H1 (cell line): ENCODE measurements around the gene FGR. TPM values are rescaled to one million over a fixed set of nuclear protein-coding genes. Genes with fewer than 3 reads are reported as not detected.

ENCODE experiments used
- CTCF ChIA-PET: fragments of 300-600 bp; sonication (Branson Sonifier 250); formaldehyde crosslinking; loops from one replicate; lab custom pipeline; 2021; ENCODE audit not compliant: partially characterized antibody; lab: Charles Lee
- POLR2A ChIA-PET: fragments of 300-600 bp; sonication (Branson Sonifier 250); formaldehyde crosslinking; loops from one replicate; lab custom pipeline; 2021; ENCODE audit warnings: inconsistent platforms; ENCODE audit not compliant: partially characterized antibody; lab: Charles Lee
- DNase-seq, 2 experiments: peaks; one replicate each; pipeline versions ENCODE4 v3.0.0 to v3.0.0-alpha.2; 2010 to 2022; ENCODE audit warnings: low spot score in 2 of 2, low read depth in 1 of 2, mixed read lengths in 1 of 2
- FAIRE-seq: peaks from 2 replicates; lab custom pipeline; 2011; peaks lifted over from hg19 to GRCh38; lab: Jason Lieb, UNC
- H2AFZ ChIP-seq: 2 replicates; pipeline ENCODE4 v1.8.1; 2012; ENCODE audit warnings: low read length, inconsistent platforms
- H2AK5ac ChIP-seq: 2 replicates; pipeline ENCODE4 v1.6.1; 2013; ENCODE audit warnings: low read depth, low read length
- H2BK120ac ChIP-seq: replicated peaks from 2 replicates; pipeline ENCODE3; 2013; ENCODE audit warnings: low read depth, low read length, inconsistent platforms
- H2BK12ac ChIP-seq: 2 replicates; pipeline ENCODE4 v1.6.1; 2013; ENCODE audit warnings: low read depth, low read length
- H2BK15ac ChIP-seq: 2 replicates; pipeline ENCODE4 v1.6.1; 2013; ENCODE audit warnings: low read length
- H2BK20ac ChIP-seq: 2 replicates; pipeline ENCODE4 v1.6.1; 2013; ENCODE audit warnings: low read length
- H2BK5ac ChIP-seq: 2 replicates; pipeline ENCODE4 v1.6.1; 2013; ENCODE audit warnings: low read depth, low read length
- H3K14ac ChIP-seq: 2 replicates; pipeline ENCODE4 v1.6.1; 2013; ENCODE audit warnings: inconsistent platforms; ENCODE audit not compliant: insufficient read length
- H3K18ac ChIP-seq: 2 replicates; pipeline ENCODE4 v1.6.1; 2013; ENCODE audit warnings: low read length; ENCODE audit errors: extremely low read depth
- H3K23ac ChIP-seq: 2 replicates; pipeline ENCODE4 v1.6.1; 2013; ENCODE audit warnings: inconsistent platforms; ENCODE audit not compliant: insufficient read length
- H3K23me2 ChIP-seq: 2 replicates; pipeline ENCODE4 v1.6.1; 2013; ENCODE audit warnings: low read depth, low read length
- H3K27ac ChIP-seq: 2 replicates; pipeline ENCODE4 v1.6.1; 2011; ENCODE audit warnings: low read depth, low read length, inconsistent platforms
- H3K27me3 ChIP-seq, 4 experiments: replicated peaks in 1 of 4; 1 replicate in 1 of 4; 2 replicates in 3 of 4; pipeline versions ENCODE4 v1.6.1 to v1.8.1; 2011 to 2013; ENCODE audit warnings: low read length in 3 of 4, mild to moderate bottlenecking in 3 of 4, inconsistent platforms in 2 of 4, mixed read lengths in 2 of 4, moderate library complexity in 1 of 4; ENCODE audit not compliant: control insufficient read depth in 3 of 4, insufficient read depth in 3 of 4; ENCODE audit errors: extremely low read depth in 1 of 4
- H3K36me3 ChIP-seq, 4 experiments: 2 replicates each; pipeline versions ENCODE4 v1.6.1 to v1.8.1; 2011 to 2013; ENCODE audit warnings: mild to moderate bottlenecking in 4 of 4, low read length in 3 of 4, moderate library complexity in 2 of 4, control low read depth in 1 of 4, inconsistent platforms in 1 of 4; ENCODE audit not compliant: insufficient read depth in 4 of 4, control insufficient read depth in 2 of 4
- H3K4ac ChIP-seq: replicated peaks from 2 replicates; pipeline ENCODE3; 2013; ENCODE audit warnings: low read length, low read depth, mixed read lengths, inconsistent platforms; ENCODE audit not compliant: insufficient read length
- H3K4me1 ChIP-seq, 4 experiments: replicated peaks in 1 of 4; 1 replicate in 1 of 4; 2 replicates in 3 of 4; pipeline versions ENCODE4 v1.6.1 to v1.8.1; 2011 to 2013; ENCODE audit warnings: low read length in 3 of 4, inconsistent platforms in 2 of 4, mixed read lengths in 1 of 4; ENCODE audit not compliant: insufficient read depth in 4 of 4, control insufficient read depth in 3 of 4
- H3K4me2 ChIP-seq, 2 experiments: 2 replicates each; pipeline versions ENCODE4 v1.6.1 to v1.8.1; 2011 to 2013; ENCODE audit warnings: low read depth in 2 of 2, low read length in 2 of 2, control low read depth in 1 of 2, inconsistent platforms in 1 of 2, mild to moderate bottlenecking in 1 of 2; ENCODE audit not compliant: insufficient read depth in 1 of 2
- H3K4me3 ChIP-seq, 4 experiments: fragments of 200-600, 300-600 bp in 1 of 4; sonication (generic), shearing (Covaris generic), sonication (Bioruptor Twin) in 1 of 4; 2 replicates each; pipeline versions ENCODE4 v1.5.1 to v1.8.1; 2011 to 2016; ENCODE audit warnings: low read length in 4 of 4, low read depth in 3 of 4, control low read depth in 2 of 4, inconsistent platforms in 2 of 4, mild to moderate bottlenecking in 2 of 4, mixed read lengths in 1 of 4, moderate library complexity in 1 of 4; ENCODE audit not compliant: insufficient read depth in 2 of 4; ENCODE audit errors: extremely low read depth in 1 of 4
- H3K56ac ChIP-seq: replicated peaks from 2 replicates; pipeline ENCODE3; 2013; ENCODE audit warnings: low read depth, mild to moderate bottlenecking, mixed read lengths, low read length, inconsistent platforms; ENCODE audit not compliant: insufficient read length
- H3K79me1 ChIP-seq: 2 replicates; pipeline ENCODE4 v1.6.1; 2013; ENCODE audit warnings: low read depth, low read length, control low read depth
- H3K79me2 ChIP-seq, 2 experiments: 2 replicates each; pipeline versions ENCODE4 v1.6.1 to v1.8.1; 2012 to 2013; ENCODE audit warnings: low read length in 2 of 2, mild to moderate bottlenecking in 2 of 2, inconsistent platforms in 1 of 2; ENCODE audit not compliant: insufficient read depth in 2 of 2, control insufficient read depth in 1 of 2
- H3K9ac ChIP-seq, 4 experiments: replicated peaks in 1 of 4; 1 replicate in 1 of 4; 2 replicates in 3 of 4; pipeline versions ENCODE4 v1.6.1 to v1.8.1; 2011 to 2013; ENCODE audit warnings: low read depth in 3 of 4, low read length in 3 of 4, control low read depth in 2 of 4, mild to moderate bottlenecking in 2 of 4, moderate library complexity in 2 of 4, inconsistent platforms in 1 of 4; ENCODE audit errors: extremely low read depth in 1 of 4
- H3K9me3 ChIP-seq, 2 experiments: 2 replicates each; pipeline versions ENCODE4 v1.6.1 to v1.8.1; 2012 to 2013; ENCODE audit warnings: mild to moderate bottlenecking in 2 of 2, moderate library complexity in 2 of 2, control low read depth in 1 of 2, inconsistent platforms in 1 of 2, low read depth in 1 of 2, low read length in 1 of 2, mixed read lengths in 1 of 2; ENCODE audit not compliant: insufficient read depth in 2 of 2
- H4K20me1 ChIP-seq, 2 experiments: replicated peaks in 1 of 2; 2 replicates each; pipeline versions ENCODE3 to v1.8.1; 2011 to 2013; ENCODE audit warnings: inconsistent platforms in 2 of 2, low read length in 2 of 2, mild to moderate bottlenecking in 1 of 2; ENCODE audit not compliant: insufficient read depth in 2 of 2, control insufficient read depth in 1 of 2
- H4K5ac ChIP-seq: 2 replicates; pipeline ENCODE4 v1.6.1; 2013; ENCODE audit warnings: low read length, low read depth, mixed read lengths, inconsistent platforms; ENCODE audit not compliant: insufficient read length
- H4K8ac ChIP-seq: 2 replicates; pipeline ENCODE4 v1.8.0; 2013; ENCODE audit warnings: mild to moderate bottlenecking, moderate library complexity, low read length, inconsistent platforms; ENCODE audit not compliant: insufficient read depth; ENCODE audit errors: extremely low read depth
- H4K91ac ChIP-seq: replicated peaks from 2 replicates; pipeline ENCODE3; 2013; ENCODE audit warnings: low read length, mixed read lengths, inconsistent platforms; ENCODE audit not compliant: insufficient read length
- ATF3 ChIP-seq: IDR thresholded peaks from 2 replicates; pipeline ENCODE4 v1.6.1; 2011; ENCODE audit warnings: low read depth, mild to moderate bottlenecking, low read length; ENCODE audit not compliant: insufficient read depth
- CBX5 ChIP-seq: fragments of 300-800, 300-1000 bp; sonication (generic); IDR thresholded peaks from 2 replicates; pipeline ENCODE4 v1.7.1; 2016; ENCODE audit warnings: antibody characterized with exemption, low read length, low read depth
- CBX8 ChIP-seq: fragments of 300-800, 300-1000 bp; sonication (generic); IDR thresholded peaks from 2 replicates; pipeline ENCODE4 v1.7.1; 2016; ENCODE audit warnings: low read depth, low read length, borderline replicate concordance
- CHD1 ChIP-seq: IDR thresholded peaks from 2 replicates; pipeline ENCODE4 v1.6.1; 2012; ENCODE audit warnings: low read depth, low read length, improper control_type of control experiment
- CHD2 ChIP-seq: IDR thresholded peaks from 2 replicates; pipeline ENCODE4 v1.6.1; 2012; ENCODE audit warnings: low read length, improper control_type of control experiment
- EP300 ChIP-seq, 2 experiments: IDR thresholded peaks; 1 replicate in 1 of 2; 2 replicates in 1 of 2; pipeline ENCODE4 v1.6.1; 2011 to 2012; ENCODE audit warnings: low read depth in 2 of 2, low read length in 2 of 2, mild to moderate bottlenecking in 2 of 2, borderline replicate concordance in 1 of 2, inconsistent platforms in 1 of 2, moderate library complexity in 1 of 2
- HDAC6 ChIP-seq: IDR thresholded peaks from one replicate; pipeline ENCODE4 v1.7.1; 2012; ENCODE audit warnings: low read depth, mild to moderate bottlenecking, inconsistent platforms, low read length, moderate library complexity
- KDM4A ChIP-seq: IDR thresholded peaks from one replicate; pipeline ENCODE4 v1.7.1; 2012; ENCODE audit warnings: low read depth, mild to moderate bottlenecking, moderate library complexity, low read length, inconsistent platforms; ENCODE audit not compliant: severe bottlenecking
- MAFK ChIP-seq: IDR thresholded peaks from 2 replicates; pipeline ENCODE4 v1.6.1; 2012; ENCODE audit warnings: low read depth, mild to moderate bottlenecking, improper control_type of control experiment, low read length
- PHF8 ChIP-seq: fragments of 200-600 bp; sonication (generic); conservative IDR thresholded peaks from 2 replicates; pipeline ENCODE4 v1.7.1; 2012; ENCODE audit warnings: low read depth, mild to moderate bottlenecking, inconsistent platforms, low read length, moderate library complexity
- SP1 ChIP-seq: IDR thresholded peaks from 2 replicates; pipeline ENCODE4 v1.6.1; 2011; ENCODE audit warnings: low read depth, low read length
- SUZ12 ChIP-seq: fragments of 200-600 bp; sonication (generic); IDR thresholded peaks from 2 replicates; pipeline ENCODE4 v1.6.1; 2012; ENCODE audit warnings: mild to moderate bottlenecking, inconsistent platforms, low read length, moderate library complexity, mixed read lengths
- TBP ChIP-seq: IDR thresholded peaks from 2 replicates; pipeline ENCODE4 v1.6.1; 2011; ENCODE audit warnings: low read depth, low read length, improper control_type of control experiment
- YY1 ChIP-seq: IDR thresholded peaks from 2 replicates; pipeline ENCODE4 v1.6.1; 2011; ENCODE audit warnings: low read depth, mild to moderate bottlenecking, low read length
- WGBS, 2 experiments: shearing (Covaris generic) in 1 of 2; methylation state at CpG; one replicate each; pipeline versions ENCODE4 v1.1.6 to v1.1.7; 2013 to 2015; ENCODE audit warnings: low lambda C conversion rate in 2 of 2, mixed read lengths in 2 of 2, inconsistent platforms in 1 of 2, low coverage in 1 of 2, missing lambda C conversion rate in 1 of 2; ENCODE audit not compliant: insufficient replicate concordance in 2 of 2, insufficient coverage in 1 of 2, insufficient read length in 1 of 2; ENCODE audit errors: extremely low coverage in 1 of 2, missing lambda C conversion rate in 1 of 2; 5-methylcytosine and 5-hydroxymethylcytosine counted together
- polyA plus RNA-seq, 7 experiments: library from polyadenylated mRNA; depleted of rRNA in 3 of 7; stranded (reverse) in 5 of 7; unstranded in 2 of 7; fragments of >200 nt in 5 of 7; fragments of 200-250 nt in 2 of 7; gene quantifications; 1 replicate in 5 of 7; 2 replicates in 1 of 7; 4 replicates in 1 of 7; pipeline versions ENCODE4 v1.2.1 to v1.2.3, GENCODE V29; 2011 to 2013; ENCODE audit warnings: missing spikeins in 2 of 7, mixed read lengths in 2 of 7
- total RNA-seq: library from RNA; stranded (reverse); fragmentation: NEBNext Ultra II Directional; extraction: Animal tissue kit (Norgen Biotek cat#: 25700); gene quantifications from 2 replicates; pipeline ENCODE4 v1.2.1, GENCODE V29; 2021

The FGR gene
- total and polyA plus RNA-seq, 2 of the 8 experiments (the other 6 are each of a cell fraction or from before 2014, with no cell fraction given), result 0.22 to 0.95 TPM

GRCh38 chr1:27669876-27670275 is 34.9 kb upstream of the FGR start:
- 78% methylated on average over 4 of the region's 4 CpGs; no CpG with 5 or more reads in 1 of the 2 experiments for WGBS, 2 experiments
- Histone ChIP-seq H3K4me3 (no peak overlapping the region), H3K18ac (no peak overlapping the region), H2AFZ (no peak overlapping the region), H3K4me1 (peaks cover 2 to 11% (median 7%) of the 10 kb centered on the region in 4 experiments; a peak in 5 of 7 replicates), H3K9me3 (no peaks in the 10 kb centered on the region), H3K27me3 (peaks cover 0 to 7% (median 4%) of the 10 kb centered on the region in 4 experiments; a peak in 2 of 7 replicates), H4K8ac (no peak overlapping the region), H3K9ac (no peak overlapping the region), H2BK20ac (no peak overlapping the region), H2BK15ac (no peak overlapping the region), H2BK12ac (no peak overlapping the region), H4K5ac (no peak overlapping the region), H2BK120ac (no peak overlapping the region), H3K23me2 (peaks cover 2% of the 10 kb centered on the region; the same call in 1 of the 2 replicates), H2AK5ac (no peak overlapping the region), H3K4me2 (0 out of 4 replicates have a peak overlapping the region, but pooled peaks of 1 of the 2 experiments have one; percentile 13), H3K4ac (no peak overlapping the region), H3K36me3 (no peaks in the 10 kb centered on the region), H3K56ac (no peak overlapping the region), H4K20me1 (no peaks in the 10 kb centered on the region), H2BK5ac (no peak overlapping the region), H3K23ac (no peak overlapping the region), H4K91ac (no peak overlapping the region), H3K27ac (no peak overlapping the region), H3K14ac (no peak overlapping the region), H3K79me2 (no peaks in the 10 kb centered on the region), H3K79me1 (no peaks in the 10 kb centered on the region)
- POLR2A ChIA-PET, result no interaction called here
- CTCF ChIA-PET, result interaction anchor here (0.5 to 13.1 kb wide), 49 partner anchors 8 to 562 kb away, joined by 3 to 472 read pairs (median 4); partner anchors contain the start of genes AHDC1, FAM76A, MAP3K6 and STX12
- DNase-seq, result no peak
- no peak for FAIRE-seq
- TF ChIP-seq EP300 (IDR thresholded peaks at IDR 0.05; ENCODE audit: borderline replicate concordance in 1 of 2, low read depth in 2 of 2, low read length in 2 of 2) (no peak), ATF3 (no peak), CBX5 (no peak), SP1 (no peak), PHF8 (no peak), YY1 (no peak), SUZ12 (no peak), HDAC6 (no peak), KDM4A (no peak), MAFK (no peak), CBX8 (no peak), CHD1 (no peak), TBP (no peak), CHD2 (no peak)
